GM23338 (cell line): ENCODE data around the gene PCSK1N.

ENCODE experiments used
- CREB1 ChIP-seq: fragments of 250-450 bp; sonication (Bioruptor Pico); IDR thresholded peaks from 2 replicates; pipeline ENCODE4 v1.5.0; 2020; ENCODE audit warnings: low read depth, mild to moderate bottlenecking, moderate library complexity
- CTCF ChIP-seq, 2 experiments: fragments of 200-600 bp in 1 of 2; sonication (generic) in 1 of 2; conservative IDR thresholded peaks; 2 replicates each; pipeline versions ENCODE4 v1.5.1 to v1.6.1; 2016 to 2017; ENCODE audit warnings: antibody characterized with exemption in 2 of 2, low read depth in 2 of 2, mild to moderate bottlenecking in 2 of 2, moderate library complexity in 1 of 2
- ETS1 ChIP-seq: IDR thresholded peaks from 2 replicates; pipeline ENCODE4 v1.6.1; 2016; ENCODE audit warnings: antibody characterized with exemption
- EZH2 ChIP-seq: fragments of 200-600 bp; sonication (generic); IDR thresholded peaks from one replicate; pipeline ENCODE4 v1.8.0; 2017; ENCODE audit warnings: antibody characterized with exemption, mild to moderate bottlenecking, low read depth; ENCODE audit not compliant: unreplicated experiment
- EZH2phosphoT487 ChIP-seq: fragments of 200-600 bp; sonication (generic); IDR thresholded peaks from one replicate; pipeline ENCODE4 v1.8.1; 2018; ENCODE audit warnings: antibody characterized with exemption; ENCODE audit not compliant: unreplicated experiment
- JUNB ChIP-seq: IDR thresholded peaks from one replicate; pipeline ENCODE4 v1.6.1; 2016; ENCODE audit warnings: antibody characterized with exemption; ENCODE audit not compliant: unreplicated experiment
- POLR2AphosphoS5 ChIP-seq: IDR thresholded peaks from 2 replicates; pipeline ENCODE4 v1.6.1; 2016; ENCODE audit warnings: antibody characterized with exemption, low read depth
- REST ChIP-seq: IDR thresholded peaks from one replicate; pipeline ENCODE4 v1.6.1; 2018; ENCODE audit warnings: antibody characterized with exemption; ENCODE audit not compliant: unreplicated experiment
- STAT1 ChIP-seq: IDR thresholded peaks from one replicate; pipeline ENCODE4 v1.6.1; 2016; ENCODE audit warnings: antibody characterized with exemption; ENCODE audit not compliant: unreplicated experiment
- ZNF114 ChIP-seq: fragments of 250-450 bp; sonication (Bioruptor Pico); IDR thresholded peaks from 2 replicates; pipeline ENCODE4 v1.5.0; 2020; ENCODE audit warnings: mild to moderate bottlenecking, moderate library complexity
- ZNF331 ChIP-seq: fragments of 250-450 bp; sonication (Bioruptor Pico); IDR thresholded peaks from 2 replicates; pipeline ENCODE4 v1.5.0; 2020; ENCODE audit warnings: low read depth, mild to moderate bottlenecking, moderate library complexity

GRCh38 chrX:48816014-48816810 lies 19.2 kb downstream of the PCSK1N start:
- TF ChIP-seq CTCF (conservative IDR thresholded peaks at IDR 0.05; ENCODE audit: low read depth in 2 of 2) = no peak; a peak in 1 of 4 replicates
- TF ChIP-seq CREB1 (CRISPR knock-in tag) = no peak
- TF ChIP-seq EZH2 = no peak
- TF ChIP-seq REST = no peak
- no peak for TF ChIP-seq POLR2AphosphoS5
- no peak for TF ChIP-seq EZH2phosphoT487
- TF ChIP-seq ZNF114 = no peak
- no peak for TF ChIP-seq JUNB
- TF ChIP-seq ETS1 = no peak
- no peak for TF ChIP-seq ZNF331
- no peak for TF ChIP-seq STAT1
